Naive thymus-derived CD4-positive, alpha-beta T cell (primary cell): ENCODE results near the gene TCL1B. TPM values are rescaled to one million over a fixed set of nuclear protein-coding genes. Genes with fewer than 3 reads are reported as not detected.

ENCODE experiments used
- ATAC-seq: fragments of 150-1000 bp; cut with Tn5 transposase; 2 replicates; pipeline ENCODE4 v1.10.0; 2021; ENCODE audit warnings: mild to moderate bottlenecking, moderate library complexity
- CTCF ChIA-PET: fragments of 350-600 bp; sonication (Branson Sonifier 250); formaldehyde crosslinking; loops from one replicate; lab custom pipeline; 2021; ENCODE audit warnings: antibody characterized with exemption; lab: Charles Lee
- POLR2A ChIA-PET: fragments of 350-600 bp; sonication (Branson Sonifier 250); formaldehyde crosslinking; loops from one replicate; lab custom pipeline; 2021; ENCODE audit warnings: antibody characterized with exemption, inconsistent platforms; lab: Charles Lee
- DNase-seq, 9 donors: peaks; one replicate each; pipeline versions ENCODE4 v3.0.0 to v3.0.0-alpha.2; 2020 to 2022; ENCODE audit warnings: mixed read lengths in 1 of 9
- H3K27ac ChIP-seq: one replicate; pipeline ENCODE4 v1.7.0; 2013; ENCODE audit warnings: mild to moderate bottlenecking, low read depth, low read length, moderate library complexity
- H3K27me3 ChIP-seq, 2 donors: one replicate each; pipeline ENCODE4 v1.7.0; 2013; ENCODE audit warnings: low read length in 2 of 2, mild to moderate bottlenecking in 2 of 2, moderate library complexity in 2 of 2; ENCODE audit not compliant: control insufficient read depth in 2 of 2, insufficient read depth in 2 of 2
- H3K36me3 ChIP-seq, 3 experiments: 1 replicate in 2 of 3; 2 replicates in 1 of 3; pipeline ENCODE4 v1.7.0; 2013; ENCODE audit warnings: low read length in 3 of 3, mild to moderate bottlenecking in 3 of 3, moderate library complexity in 1 of 3; ENCODE audit not compliant: insufficient read depth in 3 of 3, control insufficient read depth in 2 of 3
- H3K4me1 ChIP-seq, 2 donors: one replicate each; pipeline ENCODE4 v1.7.0; 2013; ENCODE audit warnings: low read length in 2 of 2, mild to moderate bottlenecking in 2 of 2, moderate library complexity in 1 of 2; ENCODE audit not compliant: control insufficient read depth in 2 of 2, insufficient read depth in 2 of 2
- H3K4me3 ChIP-seq: 2 replicates; pipeline ENCODE4 v1.7.0; 2013; ENCODE audit warnings: mild to moderate bottlenecking, low read length
- H3K9me3 ChIP-seq, 3 experiments: 1 replicate in 2 of 3; 2 replicates in 1 of 3; pipeline ENCODE4 v1.7.0; 2013; ENCODE audit warnings: low read length in 3 of 3; ENCODE audit not compliant: control insufficient read depth in 2 of 3
- H3K27ac Mint-ChIP-seq, 9 donors: one replicate each; pipeline ENCODE4 v1.8.0; 2020 to 2022; ENCODE audit warnings: mixed read lengths in 9 of 9, mild to moderate bottlenecking in 8 of 9, moderate library complexity in 5 of 9, inconsistent platforms in 2 of 9
- H3K27me3 Mint-ChIP-seq, 5 donors: one replicate each; pipeline ENCODE4 v1.8.0; 2021 to 2022; ENCODE audit warnings: mixed read lengths in 5 of 5, mild to moderate bottlenecking in 1 of 5
- H3K36me3 Mint-ChIP-seq, 5 donors: one replicate each; pipeline ENCODE4 v1.8.0; 2020 to 2022; ENCODE audit warnings: mixed read lengths in 5 of 5, mild to moderate bottlenecking in 3 of 5, inconsistent platforms in 1 of 5
- H3K4me1 Mint-ChIP-seq, 7 donors: one replicate each; pipeline ENCODE4 v1.8.0; 2020 to 2022; ENCODE audit warnings: mixed read lengths in 7 of 7, mild to moderate bottlenecking in 3 of 7, inconsistent platforms in 1 of 7
- H3K4me3 Mint-ChIP-seq, 10 donors: one replicate each; pipeline ENCODE4 v1.8.0; 2020 to 2022; ENCODE audit warnings: mild to moderate bottlenecking in 10 of 10, mixed read lengths in 10 of 10, moderate library complexity in 6 of 10, inconsistent platforms in 2 of 10
- H3K9me3 Mint-ChIP-seq, 11 donors: one replicate each; pipeline ENCODE4 v1.8.0; 2020 to 2022; ENCODE audit warnings: mixed read lengths in 11 of 11, mild to moderate bottlenecking in 4 of 11, inconsistent platforms in 1 of 11, moderate library complexity in 1 of 11
- intact Hi-C, 2 donors: fragments of 100-400 bp; cut with micrococcal nuclease; formaldehyde crosslinking; loops; one replicate each; pipeline ENCODE4 v1.15.1; 2023
- polyA plus RNA-seq, 2 donors: library from polyadenylated mRNA; unstranded; fragments of 300-500 nt; fragmentation: Illumina TruSeq; gene quantifications; one replicate each; pipeline ENCODE4 v1.2.3, GENCODE V29; 2021
- total RNA-seq, 6 experiments: library from RNA in 5 of 6; stranded (reverse) in 5 of 6; gene quantifications; 1 replicate in 5 of 6; 2 replicates in 1 of 6; pipeline ENCODE4 v1.2.3 and lab custom pipeline; 2021 to 2026

Gene TCL1B
- total and polyA plus RNA-seq, 7 experiments from 2014 or later, result 0.54 TPM; not detected in 6

DNA sequence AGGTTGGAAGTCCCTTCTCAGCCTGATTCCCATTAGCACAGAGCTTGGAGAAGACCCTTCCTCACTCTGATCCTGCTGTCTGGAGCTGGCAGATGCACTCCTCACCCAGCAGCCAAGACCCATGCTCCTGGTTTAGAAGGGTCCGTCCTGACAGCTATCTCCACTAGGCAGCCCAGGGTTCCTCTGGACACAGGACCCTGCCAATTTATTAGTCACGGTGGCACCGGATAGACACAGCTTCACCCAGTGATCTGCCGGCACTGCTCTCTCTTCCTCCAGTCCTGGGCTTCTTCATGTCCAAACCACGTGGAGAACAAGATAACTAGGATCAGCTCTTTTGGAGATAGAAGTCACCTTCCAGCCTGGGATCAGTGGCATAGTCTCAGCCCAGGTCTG, 26.2 kb upstream of the TCL1B start:
- H3K27ac ChIP-seq, result no peak overlapping the region
- ATAC-seq (no peak), DNase-seq (no peak)
- H3K36me3 ChIP-seq, result no peaks in the 10 kb centered on the region
- no peak overlapping the region for H3K4me3 Mint-ChIP-seq
- POLR2A ChIA-PET, result no interaction called here
- H3K9me3 Mint-ChIP-seq, result peaks cover 0 to 2% (median 0%) of the 10 kb centered on the region in 11 donors
- no peaks in the 10 kb centered on the region for H3K36me3 Mint-ChIP-seq
- H3K4me3 ChIP-seq, result no peak overlapping the region
- intact Hi-C loops, result no loop called here
- H3K27me3 ChIP-seq, result peaks cover 0 to 3% of the 10 kb centered on the region in 2 donors
- peaks cover 0 to 32% (median 29%) of the 10 kb centered on the region in 5 donors for H3K27me3 Mint-ChIP-seq
- no peaks in the 10 kb centered on the region for H3K4me1 ChIP-seq
- no peak overlapping the region for H3K27ac Mint-ChIP-seq
- peaks cover 0 to 10% (median 5%) of the 10 kb centered on the region in 7 donors for H3K4me1 Mint-ChIP-seq
- H3K9me3 ChIP-seq, result no peaks in the 10 kb centered on the region
- CTCF ChIA-PET, result no interaction called here

DNA sequence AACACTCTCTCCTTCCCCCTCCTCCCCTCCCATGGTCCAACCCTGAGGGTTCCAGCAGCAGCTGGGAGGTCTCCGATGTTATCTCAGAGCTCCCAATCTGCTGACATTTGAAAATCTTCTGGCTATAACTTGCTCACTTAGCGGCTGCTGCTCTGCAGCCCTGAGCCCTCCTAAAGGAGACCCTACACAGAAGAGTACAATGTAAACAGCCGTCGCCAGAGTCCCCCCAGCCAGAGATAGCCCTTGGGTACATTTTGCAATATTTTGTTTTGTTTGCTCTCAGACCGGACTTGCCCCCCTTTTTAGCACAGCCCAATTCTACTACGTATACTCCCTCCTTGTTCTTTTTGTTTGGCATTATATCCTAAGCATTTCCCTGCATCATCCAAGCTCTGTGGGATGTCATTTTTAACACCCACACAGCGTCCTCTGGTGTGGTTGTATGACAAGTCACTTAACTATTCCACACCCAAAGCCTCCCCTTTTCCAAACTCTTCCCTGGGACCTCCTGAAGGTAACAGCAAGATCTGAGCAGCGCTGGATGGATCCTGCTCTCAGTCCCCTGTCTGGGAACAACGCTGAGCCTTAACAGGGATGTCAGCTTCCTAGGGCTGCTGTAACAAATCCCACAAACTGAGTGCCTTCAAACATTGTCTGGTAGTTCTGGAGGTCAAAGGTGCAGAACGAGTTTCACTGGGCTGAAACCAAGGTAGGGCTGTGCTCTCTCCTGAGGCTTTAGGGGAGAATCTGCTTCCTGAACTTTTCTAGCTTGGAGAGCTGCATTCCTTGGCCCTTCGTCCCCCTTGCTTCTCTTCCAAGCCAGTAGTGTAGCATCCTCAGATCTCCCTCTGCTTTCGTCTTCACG, 25.3 kb upstream of the TCL1B start:
- no peak overlapping the region for H3K4me3 Mint-ChIP-seq
- intact Hi-C loops, result no loop called here
- CTCF ChIA-PET, result no interaction called here

DNA sequence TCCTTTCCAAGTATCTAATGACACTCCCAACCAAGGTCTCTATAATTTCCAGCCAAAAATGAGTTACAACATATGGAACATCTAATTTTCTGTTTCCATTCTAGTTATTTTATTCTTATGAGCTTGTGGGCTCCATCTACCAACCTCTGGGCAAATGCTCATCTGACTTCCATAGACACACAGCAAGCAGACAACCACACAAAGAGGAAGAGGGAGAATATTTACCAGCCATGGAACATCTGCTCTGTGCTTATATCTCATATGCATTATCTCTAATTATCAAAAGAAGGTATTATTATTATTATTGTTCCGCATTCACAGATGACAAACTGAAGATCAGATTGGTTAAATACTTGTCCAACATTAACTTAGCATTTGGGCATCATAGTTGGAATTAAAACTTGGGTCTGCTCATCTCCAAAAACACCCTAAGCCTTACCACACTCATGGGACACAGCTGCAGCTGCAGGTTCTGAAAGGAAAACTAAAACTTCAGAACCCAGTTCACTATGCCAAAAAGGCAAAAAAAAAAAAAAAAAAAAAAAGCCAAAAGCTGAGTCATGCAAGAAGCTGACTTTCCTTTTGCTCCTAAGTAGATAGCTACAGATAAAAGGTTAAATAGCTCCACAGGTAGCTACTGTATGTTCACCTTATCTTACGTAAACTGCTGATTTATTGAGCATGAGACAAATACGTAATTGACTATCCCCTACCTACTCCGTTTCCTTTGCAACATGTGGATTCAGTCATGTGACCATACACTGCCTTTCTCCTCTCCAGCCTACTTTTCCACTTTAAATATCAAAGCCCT, 23.6 kb upstream of the TCL1B start:
- ATAC-seq (no peak), DNase-seq (no peak)
- peaks cover 0 to 10% (median 5%) of the 10 kb centered on the region in 7 donors for H3K4me1 Mint-ChIP-seq
- Histone ChIP-seq H3K27me3 (peaks cover 0 to 3% of the 10 kb centered on the region in 2 donors), H3K36me3 (no peaks in the 10 kb centered on the region), H3K4me3 (no peak overlapping the region), H3K9me3 (no peaks in the 10 kb centered on the region), H3K4me1 (no peaks in the 10 kb centered on the region), H3K27ac (no peak overlapping the region)
- H3K27me3 Mint-ChIP-seq, result peaks cover 0 to 32% (median 21%) of the 10 kb centered on the region in 5 donors
- peaks cover 0 to 2% (median 0%) of the 10 kb centered on the region in 11 donors for H3K9me3 Mint-ChIP-seq
- H3K36me3 Mint-ChIP-seq, result no peaks in the 10 kb centered on the region
- ChIA-PET CTCF (interaction anchor here (0.9 kb wide), 1 partner anchor 21 kb away, joined by 3 read pairs; no protein-coding TSS in a partner anchor), POLR2A (no interaction called here)
- peak overlapping the region in 4 of 10 donors; percentile 6 to 56 (median 23) for H3K4me3 Mint-ChIP-seq
- no peak overlapping the region for H3K27ac Mint-ChIP-seq
- intact Hi-C loops, result no loop called here

More for the DNA sequence above, 25.3 kb upstream of the TCL1B start:
- Histone ChIP-seq H3K27me3 (peaks cover 0 to 3% of the 10 kb centered on the region in 2 donors), H3K9me3 (no peaks in the 10 kb centered on the region), H3K36me3 (no peaks in the 10 kb centered on the region), H3K4me3 (no peak overlapping the region), H3K27ac (no peak overlapping the region), H3K4me1 (no peaks in the 10 kb centered on the region)
- Mint-ChIP-seq H3K4me1 (peaks cover 0 to 10% (median 5%) of the 10 kb centered on the region in 7 donors), H3K27ac (no peak overlapping the region), H3K27me3 (peaks cover 0 to 32% (median 29%) of the 10 kb centered on the region in 5 donors), H3K9me3 (peaks cover 0 to 2% (median 0%) of the 10 kb centered on the region in 11 donors), H3K36me3 (no peaks in the 10 kb centered on the region)
- DNase-seq, result no peak
- POLR2A ChIA-PET, result no interaction called here
- ATAC-seq, result no peak

DNA sequence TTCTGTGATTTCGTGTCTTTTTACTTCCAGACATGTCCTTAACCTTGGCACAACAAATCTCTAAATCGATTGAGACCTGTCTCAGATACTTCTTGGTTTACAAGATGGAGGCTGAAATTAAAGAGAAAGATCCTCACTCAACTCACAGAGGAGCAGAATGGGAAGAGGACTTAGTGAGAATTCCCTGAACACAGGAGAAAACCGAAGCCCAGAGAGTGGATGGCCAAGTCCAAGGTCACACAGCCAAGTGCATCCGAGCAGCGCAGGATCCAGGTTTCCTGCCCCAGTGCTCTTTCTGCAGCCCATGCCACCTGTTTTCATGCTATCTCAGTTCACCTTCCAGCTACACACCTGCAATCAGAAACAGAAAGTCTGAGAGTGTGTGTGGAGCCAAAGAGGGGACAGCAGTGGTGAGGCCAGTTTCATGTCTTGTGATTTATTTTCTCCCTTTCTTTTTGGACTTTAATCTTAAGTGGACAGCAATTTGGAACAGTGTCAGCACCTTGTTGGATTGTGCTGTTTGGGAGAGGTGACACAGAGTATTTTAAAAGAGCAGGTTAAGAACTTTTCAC, 22.9 kb upstream of the TCL1B start:
- Mint-ChIP-seq H3K9me3 (peaks cover 0 to 2% (median 0%) of the 10 kb centered on the region in 11 donors), H3K27me3 (peaks cover 0 to 32% (median 17%) of the 10 kb centered on the region in 5 donors), H3K4me1 (peaks cover 0 to 10% (median 5%) of the 10 kb centered on the region in 7 donors), H3K4me3 (peak overlapping the region in 4 of 10 donors; percentile 6 to 56 (median 23)), H3K36me3 (no peaks in the 10 kb centered on the region), H3K27ac (no peak overlapping the region)
- H3K4me1 ChIP-seq, result no peaks in the 10 kb centered on the region
- DNase-seq, result no peak
- intact Hi-C loops, result no loop called here
- peaks cover 0 to 3% of the 10 kb centered on the region in 2 donors for H3K27me3 ChIP-seq
- POLR2A ChIA-PET, result no interaction called here
- CTCF ChIA-PET, result no interaction called here
- H3K4me3 ChIP-seq, result no peak overlapping the region
- no peak overlapping the region for H3K27ac ChIP-seq
- H3K36me3 ChIP-seq, result no peaks in the 10 kb centered on the region
- ATAC-seq, result no peak
- H3K9me3 ChIP-seq, result no peaks in the 10 kb centered on the region

DNA sequence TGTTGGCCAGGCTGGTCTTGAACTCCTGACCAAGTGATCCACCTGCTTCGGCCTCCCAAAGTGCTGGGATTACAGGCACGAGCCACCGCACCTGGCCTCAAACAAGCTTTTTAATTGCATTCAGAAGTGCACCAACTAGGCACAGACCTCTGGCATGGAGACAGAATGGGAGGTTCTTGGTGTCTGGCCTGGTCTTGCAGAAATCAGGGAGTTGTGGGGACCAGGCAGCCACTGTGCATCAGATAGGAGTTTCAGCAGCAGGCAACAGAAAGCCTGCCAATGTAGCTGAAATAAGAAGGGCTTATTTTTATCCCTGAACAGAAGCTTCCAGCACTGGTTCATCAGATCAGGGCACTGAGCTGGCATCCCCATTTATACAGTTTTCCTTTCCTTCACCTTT, 22.2 kb upstream of the TCL1B start:
- Histone ChIP-seq H3K4me1 (no peaks in the 10 kb centered on the region), H3K36me3 (no peaks in the 10 kb centered on the region), H3K27me3 (no peaks in the 10 kb centered on the region), H3K4me3 (no peak overlapping the region), H3K27ac (no peak overlapping the region), H3K9me3 (no peaks in the 10 kb centered on the region)
- ATAC-seq (no peak), DNase-seq (no peak)
- H3K27me3 Mint-ChIP-seq, result peaks cover 0 to 27% (median 12%) of the 10 kb centered on the region in 5 donors
- intact Hi-C loops, result no loop called here
- ChIA-PET CTCF (no interaction called here), POLR2A (no interaction called here)
- no peak overlapping the region for H3K27ac Mint-ChIP-seq
- H3K4me3 Mint-ChIP-seq, result no peak overlapping the region
- H3K36me3 Mint-ChIP-seq, result no peaks in the 10 kb centered on the region
- peaks cover 0 to 10% (median 5%) of the 10 kb centered on the region in 7 donors for H3K4me1 Mint-ChIP-seq
- peaks cover 0 to 2% (median 0%) of the 10 kb centered on the region in 11 donors for H3K9me3 Mint-ChIP-seq

DNA sequence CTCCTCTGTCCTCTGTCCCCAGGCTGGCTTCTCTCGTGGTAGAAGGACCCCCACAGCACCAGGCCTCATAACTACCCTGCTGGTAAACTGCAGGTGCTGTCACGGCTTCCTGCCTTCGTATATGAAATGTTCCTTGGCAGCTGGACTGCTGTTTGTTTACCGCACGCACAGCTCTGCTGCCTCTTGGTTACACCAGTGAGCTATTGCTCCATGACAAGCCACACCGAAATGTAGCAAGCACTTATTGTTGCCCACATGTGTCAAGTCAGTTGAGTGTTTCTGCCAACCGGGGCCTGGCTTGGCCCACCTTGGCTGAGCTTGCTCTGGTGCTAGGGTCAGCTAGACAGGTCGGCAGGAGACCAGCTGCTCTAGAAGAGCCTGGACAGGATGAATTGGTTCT, 21.7 kb upstream of the TCL1B start:
- H3K36me3 Mint-ChIP-seq, result no peaks in the 10 kb centered on the region
- no peak overlapping the region for H3K4me3 Mint-ChIP-seq
- intact Hi-C loops, result no loop called here
- peaks cover 0 to 25% (median 11%) of the 10 kb centered on the region in 5 donors for H3K27me3 Mint-ChIP-seq
- no peak overlapping the region for H3K27ac ChIP-seq
- no peaks in the 10 kb centered on the region for H3K9me3 ChIP-seq
- peaks cover 0 to 2% (median 0%) of the 10 kb centered on the region in 11 donors for H3K9me3 Mint-ChIP-seq
- peaks cover 0 to 10% (median 5%) of the 10 kb centered on the region in 7 donors for H3K4me1 Mint-ChIP-seq
- H3K4me3 ChIP-seq, result no peak overlapping the region
- no peaks in the 10 kb centered on the region for H3K27me3 ChIP-seq
- H3K36me3 ChIP-seq, result no peaks in the 10 kb centered on the region
- no peak overlapping the region for H3K27ac Mint-ChIP-seq
- ATAC-seq (no peak), DNase-seq (no peak)
- ChIA-PET CTCF (no interaction called here), POLR2A (no interaction called here)
- no peaks in the 10 kb centered on the region for H3K4me1 ChIP-seq
